ENCODE results near the gene GAS2L1.
A peak's percentile ranks its signal among the peaks of the same experiment; 100 is the strongest.

The GAS2L1 gene

GRCh38 chr22:29275819-29276565 lies 30.5 kb upstream of the GAS2L1 start:
- no peak for DNase-seq

GRCh38 chr22:29277927-29278326 lies 28.5 kb upstream of the GAS2L1 start:
- DNase-seq, result no peak

GRCh38 chr22:29284196-29284595 lies 22.3 kb upstream of the GAS2L1 start:
- no peak for DNase-seq

GRCh38 chr22:29288837-29289236 lies 17.6 kb upstream of the GAS2L1 start:
- DNase-seq, result no peak

- DNase-seq, result no peak
Measured at GRCh38 chr22:29290061-29290460, 16.4 kb upstream of the GAS2L1 start.

- DNase-seq, result no peak
Measured at GRCh38 chr22:29291215-29291614, 15.2 kb upstream of the GAS2L1 start.

GRCh38 chr22:29292379-29292778 lies 14.1 kb upstream of the GAS2L1 start:
- DNase-seq, result no peak

GRCh38 chr22:29298641-29299040 lies 7.8 kb upstream of the GAS2L1 start:
- no peak for DNase-seq

GRCh38 chr22:29299136-29299900 lies 7.1 kb upstream of the GAS2L1 start:
- DNase-seq, result no peak

GRCh38 chr22:29300467-29300806 lies 6.0 kb upstream of the GAS2L1 start:
- no peak for DNase-seq

GRCh38 chr22:29300807-29301601 lies 5.4 kb upstream of the GAS2L1 start:
- no peak for DNase-seq

GRCh38 chr22:29301716-29302401 lies 4.6 kb upstream of the GAS2L1 start:
- DNase-seq, result no peak

- DNase-seq, result no peak
Measured at GRCh38 chr22:29302402-29302680, 4.1 kb upstream of the GAS2L1 start.

- DNase-seq, result no peak
Measured at GRCh38 chr22:29302681-29303465, 3.6 kb upstream of the GAS2L1 start.

GRCh38 chr22:29305836-29306174 lies 645 bp upstream of the GAS2L1 start:
- no peak for DNase-seq

- peak; percentile 32 for DNase-seq
Measured at GRCh38 chr22:29306835-29307595, 565 bp downstream of the GAS2L1 start.

GRCh38 chr22:29307596-29308147 lies 1.2 kb downstream of the GAS2L1 start:
- no peak for DNase-seq

- DNase-seq, result no peak
Measured at GRCh38 chr22:29308148-29308790, 1.8 kb downstream of the GAS2L1 start.

GRCh38 chr22:29308791-29309262 lies 2.4 kb downstream of the GAS2L1 start:
- DNase-seq, result no peak

- DNase-seq, result no peak
Measured at GRCh38 chr22:29309332-29310064, 3.0 kb downstream of the GAS2L1 start.

All from T-helper 9 cell (primary cell).